SH-SY5Y (cell line): ENCODE measurements around the gene SLC2A2.

ENCODE experiments used
- GATA2 ChIP-seq: IDR thresholded peaks from 2 replicates; pipeline ENCODE4 v1.6.1; 2011; ENCODE audit warnings: mild to moderate bottlenecking, low read depth, low read length
- GATA3 ChIP-seq: IDR thresholded peaks from 2 replicates; pipeline ENCODE4 v1.6.1; 2011; ENCODE audit warnings: low read depth, mild to moderate bottlenecking, low read length, moderate library complexity

DNA sequence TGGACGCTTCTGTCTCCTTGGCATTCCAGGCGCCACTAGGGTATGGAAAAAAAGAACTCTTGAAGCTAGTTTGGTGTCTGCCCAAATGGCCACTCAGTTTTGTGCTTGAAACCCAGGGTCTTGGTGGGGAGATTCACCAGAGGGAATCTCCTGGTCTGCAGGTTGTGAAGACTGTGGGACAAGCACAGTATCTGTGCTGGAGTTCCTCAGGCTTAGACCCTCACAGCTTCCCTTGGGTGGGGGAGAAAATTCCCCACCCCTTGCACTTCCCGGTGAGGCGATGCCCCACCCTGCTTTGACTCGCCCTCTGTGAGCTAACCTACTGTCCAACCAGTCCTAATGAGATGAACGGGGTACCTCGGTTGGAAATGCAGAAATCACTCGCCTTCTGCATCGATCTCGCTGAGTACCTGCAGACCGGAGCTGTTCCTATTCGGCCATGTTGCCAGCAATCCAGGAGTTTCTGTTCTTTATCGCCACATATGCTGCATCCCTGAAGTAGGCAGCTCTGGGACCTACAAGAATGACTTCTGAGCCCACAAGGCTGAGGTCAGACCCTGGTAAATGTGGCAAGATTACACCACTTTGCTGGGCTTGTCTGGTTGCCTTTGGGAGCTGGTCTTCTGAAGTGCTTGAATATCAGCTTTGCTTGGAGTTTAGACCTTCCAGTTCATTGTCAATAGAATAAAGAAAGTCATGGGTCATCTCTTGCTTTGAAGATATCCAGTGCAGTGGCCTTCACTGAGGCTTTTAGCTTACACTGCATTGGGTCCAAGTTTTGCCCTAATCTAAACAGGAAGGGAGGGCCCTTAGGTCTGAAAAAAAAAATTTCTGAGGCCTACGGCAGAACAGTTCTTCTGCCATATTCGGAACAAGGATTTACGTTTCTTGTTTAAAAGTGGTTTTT lies 51.0 kb downstream of the SLC2A2 start:
- no peak for TF ChIP-seq GATA3
- no peak for TF ChIP-seq GATA2
